NT2/D1 (cell line): ENCODE data around the gene MYRFL.

Source experiments
- SUZ12 ChIP-seq: IDR thresholded peaks from 2 replicates; pipeline ENCODE4 v1.6.1; 2011; ENCODE audit not compliant: insufficient read length, insufficient read depth; ENCODE audit errors: extremely low read depth
- YY1 ChIP-seq: IDR thresholded peaks from 2 replicates; pipeline ENCODE4 v1.6.1; 2011; ENCODE audit not compliant: insufficient read length, insufficient read depth
- ZNF274 ChIP-seq: IDR thresholded peaks from 2 replicates; pipeline ENCODE4 v1.6.1; 2011; ENCODE audit warnings: mild to moderate bottlenecking, low read depth, low read length

DNA sequence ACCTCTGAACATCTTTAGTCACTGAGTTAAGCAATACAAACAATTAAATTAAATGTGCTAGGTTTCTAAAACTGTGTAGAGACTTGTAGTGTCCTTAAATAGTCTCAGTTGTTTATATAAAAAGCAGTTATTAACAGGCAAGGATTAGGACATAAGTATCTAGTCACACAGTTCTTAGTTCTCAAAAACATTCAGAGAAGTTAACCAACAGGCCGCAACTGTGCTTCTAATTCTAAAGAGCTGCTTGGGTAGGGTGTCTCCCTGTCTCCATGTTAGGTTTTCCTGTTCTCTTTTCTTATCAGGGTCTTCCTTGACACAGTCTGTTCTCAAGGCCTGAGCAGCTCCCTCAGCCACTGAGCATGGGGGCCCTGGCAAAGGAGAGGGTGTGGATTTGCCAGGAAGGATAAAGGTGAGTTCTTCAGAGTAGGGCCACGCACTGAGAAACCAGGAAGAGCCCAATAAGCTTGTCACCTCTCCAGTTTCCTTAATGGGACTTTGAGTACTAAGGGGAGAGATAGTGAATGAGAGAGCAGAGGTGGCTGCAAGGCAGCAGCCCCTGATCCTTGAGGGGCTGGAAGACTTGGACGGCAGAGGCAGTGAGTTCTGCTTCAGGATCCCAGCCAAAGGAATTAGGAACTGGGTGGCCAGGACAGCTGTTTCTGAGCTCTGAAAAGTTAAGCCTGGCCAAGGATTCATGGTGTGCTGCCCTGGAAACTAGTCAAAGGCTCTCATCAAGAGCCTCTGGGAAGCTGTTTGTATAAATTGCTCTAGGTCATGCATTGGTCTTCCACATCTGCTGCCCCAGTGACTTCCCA lies 177.3 kb downstream of the MYRFL start:
- TF ChIP-seq ZNF274 = no peak
- no peak for TF ChIP-seq YY1
- no peak for TF ChIP-seq SUZ12
